ENCODE data around the gene TIMM21. TPM values are rescaled to one million over a fixed set of nuclear protein-coding genes. Genes with fewer than 3 reads are reported as not detected.

TIMM21 gene
- total RNA-seq, 1 experiment from 2014 or later = 82.0 TPM

- POLR2A ChIA-PET = no interaction called here
These were observed 6.7 kb upstream of the TIMM21 start for GRCh38 chr18:74141667-74142066.

GRCh38 chr18:74142252-74142651 is 6.1 kb upstream of the TIMM21 start:
- intact Hi-C loops (cut with micrococcal nuclease; ENCODE audit: unreplicated experiment) (no loop called here), in situ Hi-C loops (cut with HindIII; ENCODE audit: low pct_unique_long_range_greater_than_20kb, low sequenced_read_pairs) (no loop called here)
- Histone ChIP-seq H3K27ac (ENCODE audit: low read length) (no peak overlapping the region), H3K27me3 (ENCODE audit: control insufficient read depth, insufficient read depth, low read length) (peaks cover 11% of the 10 kb centered on the region; the same call in 1 of the 2 replicates), H3K4me3 (ENCODE audit: low read depth in 2 of 2, low read length in 2 of 2) (no peak overlapping the region), H3K4me1 (ENCODE audit: control insufficient read depth, insufficient read depth, low read length) (peaks cover 5% of the 10 kb centered on the region), H3K36me3 (ENCODE audit: control insufficient read depth, insufficient read depth, low read length) (no peaks in the 10 kb centered on the region), H3K9me3 (ENCODE audit: control insufficient read depth, insufficient read depth, low read depth, low read length) (no peaks in the 10 kb centered on the region)
- no peak for TF ChIP-seq POLR2AphosphoS5 (IDR thresholded peaks at IDR 0.05; ENCODE audit: low read depth, low read length)
- TF ChIP-seq REST (IDR thresholded peaks at IDR 0.05; ENCODE audit: insufficient read depth in 1 of 2, low read depth in 2 of 2, low read length in 1 of 2) = no peak
- no peak for TF ChIP-seq SIN3A (IDR thresholded peaks at IDR 0.05; ENCODE audit: borderline replicate concordance, insufficient read depth, low read depth, low read length)
- no peak for TF ChIP-seq TCF7L2 (IDR thresholded peaks at IDR 0.05; ENCODE audit: low read depth, low read length)
- TF ChIP-seq CTCF (IDR thresholded peaks at IDR 0.05) = no peak
- POLR2A ChIA-PET = no interaction called here
- CTCF ChIA-PET = no interaction called here
- DNase-seq (ENCODE audit: low read depth, low spot score) (no peak), ATAC-seq (no peak)
- BruUV-seq (replicated peaks) = no TSS peak

More at GRCh38 chr18:74141667-74142066, 6.7 kb upstream of the TIMM21 start:
- H3K27me3 ChIP-seq (ENCODE audit: control insufficient read depth, insufficient read depth, low read length) = peaks cover 17% of the 10 kb centered on the region; the same call in 1 of the 2 replicates
- in situ Hi-C loops (cut with HindIII; ENCODE audit: low pct_unique_long_range_greater_than_20kb, low sequenced_read_pairs) (no loop called here), intact Hi-C loops (cut with micrococcal nuclease; ENCODE audit: unreplicated experiment) (no loop called here)
- ATAC-seq (no peak), DNase-seq (ENCODE audit: low read depth, low spot score) (no peak)
- H3K27ac ChIP-seq (ENCODE audit: low read length) = no peak overlapping the region
- no peaks in the 10 kb centered on the region for H3K4me1 ChIP-seq (ENCODE audit: control insufficient read depth, insufficient read depth, low read length)
- no peaks in the 10 kb centered on the region for H3K36me3 ChIP-seq (ENCODE audit: control insufficient read depth, insufficient read depth, low read length)
- CTCF ChIA-PET = no interaction called here
- no peak for TF ChIP-seq TCF7L2 (IDR thresholded peaks at IDR 0.05; ENCODE audit: low read depth, low read length)
- H3K9me3 ChIP-seq (ENCODE audit: control insufficient read depth, insufficient read depth, low read depth, low read length) = no peaks in the 10 kb centered on the region
- no peak overlapping the region for H3K4me3 ChIP-seq (ENCODE audit: low read depth in 2 of 2, low read length in 2 of 2)
- no TSS peak for BruUV-seq (replicated peaks)

GRCh38 chr18:74146756-74147155 is 1.6 kb upstream of the TIMM21 start:
- no peak for DNase-seq (ENCODE audit: low read depth, low spot score)
- H3K4me3 ChIP-seq (ENCODE audit: low read depth in 2 of 2, low read length in 2 of 2) = peak overlapping the region; percentile 92 to 99
- intact Hi-C loops (cut with micrococcal nuclease; ENCODE audit: unreplicated experiment) = no loop called here
- peaks cover 19% of the 10 kb centered on the region for H3K4me1 ChIP-seq (ENCODE audit: control insufficient read depth, insufficient read depth, low read length)
- H3K9me3 ChIP-seq (ENCODE audit: control insufficient read depth, insufficient read depth, low read depth, low read length) = no peaks in the 10 kb centered on the region
- H3K27ac ChIP-seq (ENCODE audit: low read length) = peak overlapping the region; percentile 100
- TF ChIP-seq REST (IDR thresholded peaks at IDR 0.05; ENCODE audit: insufficient read depth in 1 of 2, low read depth in 2 of 2, low read length in 1 of 2) = no peak
- TF ChIP-seq SIN3A (IDR thresholded peaks at IDR 0.05; ENCODE audit: borderline replicate concordance, insufficient read depth, low read depth, low read length) = no peak
- TF ChIP-seq CTCF (IDR thresholded peaks at IDR 0.05) = no peak
- TF ChIP-seq POLR2AphosphoS5 (IDR thresholded peaks at IDR 0.05; ENCODE audit: low read depth, low read length) = no peak
- no peak for TF ChIP-seq TCF7L2 (IDR thresholded peaks at IDR 0.05; ENCODE audit: low read depth, low read length)
- POLR2A ChIA-PET = interaction anchor here (0.5 kb wide), 1 partner anchor 349 kb away, joined by 5 read pairs; the partner anchor contains the start of gene CNDP2
- no peak for ATAC-seq
- no TSS peak for BruUV-seq (replicated peaks)
- H3K27me3 ChIP-seq (ENCODE audit: control insufficient read depth, insufficient read depth, low read length) = peaks cover 7% of the 10 kb centered on the region; the same call in 1 of the 2 replicates
- CTCF ChIA-PET = no interaction called here
- H3K36me3 ChIP-seq (ENCODE audit: control insufficient read depth, insufficient read depth, low read length) = no peaks in the 10 kb centered on the region; the same call in 1 of the 2 replicates
- in situ Hi-C loops (cut with HindIII; ENCODE audit: low pct_unique_long_range_greater_than_20kb, low sequenced_read_pairs) = no loop called here
